Stimulated activated effector memory CD8-positive, alpha-beta T cell treated with anti-CD3 and anti-CD28 coated beads, Interleukin-12 subunit alpha, Interleukin-12 subunit beta, amount 100 ng/mL, for 72 hours (primary cell): ENCODE measurements around the gene ADRM1.

Source experiments
- ATAC-seq: fragments of 150-1000 bp; cut with Tn5 transposase; 2 replicates; pipeline ENCODE4 v1.10.0; 2021
- DNase-seq, 2 donors: peaks; one replicate each; pipeline ENCODE4 v3.0.0; 2021 to 2022; ENCODE audit warnings: low spot score in 2 of 2
- H3K27ac Mint-ChIP-seq: one replicate; pipeline ENCODE4 v1.8.0; 2022; ENCODE audit warnings: mild to moderate bottlenecking, mixed read lengths
- H3K36me3 Mint-ChIP-seq: one replicate; pipeline ENCODE4 v1.8.0; 2022; ENCODE audit warnings: mild to moderate bottlenecking, mixed read lengths
- H3K4me1 Mint-ChIP-seq: one replicate; pipeline ENCODE4 v1.8.0; 2022; ENCODE audit warnings: mixed read lengths
- H3K4me3 Mint-ChIP-seq: one replicate; pipeline ENCODE4 v1.8.0; 2022; ENCODE audit warnings: mild to moderate bottlenecking, mixed read lengths
- H3K9me3 Mint-ChIP-seq: one replicate; pipeline ENCODE4 v1.8.0; 2022; ENCODE audit warnings: mixed read lengths

Gene ADRM1

GRCh38 chr20:62342910-62343309 is 40.1 kb downstream of the ADRM1 start:
- Mint-ChIP-seq H3K4me3 (no peak overlapping the region), H3K9me3 (no peaks in the 10 kb centered on the region), H3K36me3 (peaks cover 17% of the 10 kb centered on the region), H3K4me1 (no peaks in the 10 kb centered on the region), H3K27ac (no peak overlapping the region)
- no peak for DNase-seq
- ATAC-seq, result no peak

GRCh38 chr20:62344092-62344491 is 41.3 kb downstream of the ADRM1 start:
- Mint-ChIP-seq H3K9me3 (peaks cover 4% of the 10 kb centered on the region), H3K27ac (no peak overlapping the region), H3K36me3 (peaks cover 17% of the 10 kb centered on the region), H3K4me3 (no peak overlapping the region), H3K4me1 (no peaks in the 10 kb centered on the region)
- ATAC-seq (no peak), DNase-seq (no peak)

GRCh38 chr20:62344782-62345181 is 42.0 kb downstream of the ADRM1 start:
- peaks cover 17% of the 10 kb centered on the region for H3K36me3 Mint-ChIP-seq
- DNase-seq, result no peak
- H3K27ac Mint-ChIP-seq, result no peak overlapping the region
- no peak for ATAC-seq
- H3K4me3 Mint-ChIP-seq, result no peak overlapping the region
- no peaks in the 10 kb centered on the region for H3K4me1 Mint-ChIP-seq
- peaks cover 4% of the 10 kb centered on the region for H3K9me3 Mint-ChIP-seq

- peaks cover 4% of the 10 kb centered on the region for H3K9me3 Mint-ChIP-seq
- DNase-seq (no peak), ATAC-seq (no peak)
- H3K4me3 Mint-ChIP-seq, result no peak overlapping the region
- H3K36me3 Mint-ChIP-seq, result peaks cover 17% of the 10 kb centered on the region
- H3K27ac Mint-ChIP-seq, result no peak overlapping the region
- H3K4me1 Mint-ChIP-seq, result no peaks in the 10 kb centered on the region
These were observed 43.0 kb downstream of the ADRM1 start for GRCh38 chr20:62345681-62346370.

GRCh38 chr20:62346398-62347150 is 43.8 kb downstream of the ADRM1 start:
- Mint-ChIP-seq H3K9me3 (peaks cover 4% of the 10 kb centered on the region), H3K27ac (no peak overlapping the region), H3K4me1 (no peaks in the 10 kb centered on the region), H3K4me3 (no peak overlapping the region), H3K36me3 (peaks cover 14% of the 10 kb centered on the region)
- peak; percentile 42 for ATAC-seq
- no peak for DNase-seq

- Mint-ChIP-seq H3K4me3 (no peak overlapping the region), H3K36me3 (peaks cover 10% of the 10 kb centered on the region), H3K27ac (no peak overlapping the region), H3K9me3 (peaks cover 4% of the 10 kb centered on the region), H3K4me1 (no peaks in the 10 kb centered on the region)
- DNase-seq (no peak), ATAC-seq (no peak)
These were observed 44.3 kb downstream of the ADRM1 start for GRCh38 chr20:62347151-62347404.

GRCh38 chr20:62347445-62347844 is 44.6 kb downstream of the ADRM1 start:
- Mint-ChIP-seq H3K4me1 (no peaks in the 10 kb centered on the region), H3K36me3 (peaks cover 10% of the 10 kb centered on the region), H3K27ac (no peak overlapping the region), H3K9me3 (peaks cover 4% of the 10 kb centered on the region), H3K4me3 (no peak overlapping the region)
- DNase-seq, result no peak
- no peak for ATAC-seq

- ATAC-seq (no peak), DNase-seq (no peak)
- Mint-ChIP-seq H3K9me3 (peaks cover 4% of the 10 kb centered on the region), H3K27ac (no peak overlapping the region), H3K4me3 (no peak overlapping the region), H3K36me3 (peaks cover 5% of the 10 kb centered on the region), H3K4me1 (no peaks in the 10 kb centered on the region)
These were observed 45.8 kb downstream of the ADRM1 start for GRCh38 chr20:62348604-62349003.

GRCh38 chr20:62349556-62350097 is 46.8 kb downstream of the ADRM1 start:
- Mint-ChIP-seq H3K4me1 (no peaks in the 10 kb centered on the region), H3K4me3 (no peak overlapping the region), H3K36me3 (no peaks in the 10 kb centered on the region), H3K27ac (no peak overlapping the region), H3K9me3 (peaks cover 4% of the 10 kb centered on the region)
- ATAC-seq, result no peak
- no peak for DNase-seq

GRCh38 chr20:62350098-62350628 is 47.4 kb downstream of the ADRM1 start:
- DNase-seq (no peak), ATAC-seq (no peak)
- Mint-ChIP-seq H3K4me3 (no peak overlapping the region), H3K36me3 (no peaks in the 10 kb centered on the region), H3K4me1 (no peaks in the 10 kb centered on the region), H3K27ac (no peak overlapping the region), H3K9me3 (peaks cover 4% of the 10 kb centered on the region)

- no peak overlapping the region for H3K4me3 Mint-ChIP-seq
- H3K9me3 Mint-ChIP-seq, result peaks cover 4% of the 10 kb centered on the region
- H3K36me3 Mint-ChIP-seq, result no peaks in the 10 kb centered on the region
- H3K27ac Mint-ChIP-seq, result no peak overlapping the region
- ATAC-seq (peak; percentile 4), DNase-seq (no peak)
- no peaks in the 10 kb centered on the region for H3K4me1 Mint-ChIP-seq
These were observed 48.0 kb downstream of the ADRM1 start for GRCh38 chr20:62350629-62351422.

GRCh38 chr20:62351469-62352401 is 48.9 kb downstream of the ADRM1 start:
- ATAC-seq (no peak), DNase-seq (no peak)
- no peaks in the 10 kb centered on the region for H3K36me3 Mint-ChIP-seq
- H3K9me3 Mint-ChIP-seq, result peaks cover 4% of the 10 kb centered on the region
- H3K4me1 Mint-ChIP-seq, result no peaks in the 10 kb centered on the region
- H3K4me3 Mint-ChIP-seq, result no peak overlapping the region
- no peak overlapping the region for H3K27ac Mint-ChIP-seq

GRCh38 chr20:62352402-62353288 is 49.8 kb downstream of the ADRM1 start:
- DNase-seq (no peak), ATAC-seq (no peak)
- Mint-ChIP-seq H3K4me1 (no peaks in the 10 kb centered on the region), H3K4me3 (no peak overlapping the region), H3K9me3 (peaks cover 4% of the 10 kb centered on the region), H3K27ac (no peak overlapping the region), H3K36me3 (no peaks in the 10 kb centered on the region)
